GM10248 (cell line): Measurements from ENCODE around the gene GRID1.

Experiments
- CTCF ChIA-PET: fragments of 300-600 bp; sonication (Branson Sonifier 250); formaldehyde crosslinking; extraction: SDS; loops from one replicate; lab custom pipeline; 2021; ENCODE audit warnings: antibody characterized with exemption; lab: Yijun Ruan, JAX
- POLR2A ChIA-PET: fragments of 350-650 bp; sonication (Branson Sonifier 250); formaldehyde crosslinking; extraction: SDS; loops from one replicate; lab custom pipeline; 2020; ENCODE audit warnings: antibody characterized with exemption; lab: Yijun Ruan, JAX
- DNase-seq: peaks from one replicate; pipeline ENCODE4 v3.0.0; 2012; ENCODE audit errors: extremely low spot score
- TF ChIP-seq, protein P1 (sequence below): IDR thresholded peaks from 2 replicates; pipeline ENCODE4 v1.5.1; 2012; ENCODE audit warnings: mild to moderate bottlenecking, low read depth; ENCODE audit errors: extremely low read depth, missing control alignments, control extremely low read depth

The GRID1 gene

DNA sequence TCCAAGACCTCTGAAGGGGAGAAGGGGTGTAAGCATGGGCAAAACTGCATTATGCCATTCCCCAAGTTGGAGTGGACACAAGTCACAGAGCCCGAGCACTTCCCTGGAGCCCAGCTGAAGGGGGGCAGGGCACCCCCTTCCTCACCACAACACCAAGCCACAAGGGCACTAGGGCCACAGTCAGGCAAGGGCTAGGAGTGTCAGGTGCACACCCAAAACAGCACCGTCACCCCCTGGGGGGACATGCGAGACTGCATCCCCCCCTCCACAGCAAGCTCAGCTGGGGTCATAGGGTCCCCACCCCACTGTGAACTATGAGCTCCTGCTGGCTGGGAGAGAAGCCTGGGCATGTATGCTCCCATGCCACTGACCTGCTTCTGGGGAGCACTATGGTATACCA, 143.9 kb downstream of the GRID1 start:
- TF ChIP-seq, protein P1, sequence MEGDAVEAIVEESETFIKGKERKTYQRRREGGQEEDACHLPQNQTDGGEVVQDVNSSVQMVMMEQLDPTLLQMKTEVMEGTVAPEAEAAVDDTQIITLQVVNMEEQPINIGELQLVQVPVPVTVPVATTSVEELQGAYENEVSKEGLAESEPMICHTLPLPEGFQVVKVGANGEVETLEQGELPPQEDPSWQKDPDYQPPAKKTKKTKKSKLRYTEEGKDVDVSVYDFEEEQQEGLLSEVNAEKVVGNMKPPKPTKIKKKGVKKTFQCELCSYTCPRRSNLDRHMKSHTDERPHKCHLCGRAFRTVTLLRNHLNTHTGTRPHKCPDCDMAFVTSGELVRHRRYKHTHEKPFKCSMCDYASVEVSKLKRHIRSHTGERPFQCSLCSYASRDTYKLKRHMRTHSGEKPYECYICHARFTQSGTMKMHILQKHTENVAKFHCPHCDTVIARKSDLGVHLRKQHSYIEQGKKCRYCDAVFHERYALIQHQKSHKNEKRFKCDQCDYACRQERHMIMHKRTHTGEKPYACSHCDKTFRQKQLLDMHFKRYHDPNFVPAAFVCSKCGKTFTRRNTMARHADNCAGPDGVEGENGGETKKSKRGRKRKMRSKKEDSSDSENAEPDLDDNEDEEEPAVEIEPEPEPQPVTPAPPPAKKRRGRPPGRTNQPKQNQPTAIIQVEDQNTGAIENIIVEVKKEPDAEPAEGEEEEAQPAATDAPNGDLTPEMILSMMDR, result no peak
- ChIA-PET POLR2A (no interaction called here), CTCF (no interaction called here)
- DNase-seq, result no peak

DNA sequence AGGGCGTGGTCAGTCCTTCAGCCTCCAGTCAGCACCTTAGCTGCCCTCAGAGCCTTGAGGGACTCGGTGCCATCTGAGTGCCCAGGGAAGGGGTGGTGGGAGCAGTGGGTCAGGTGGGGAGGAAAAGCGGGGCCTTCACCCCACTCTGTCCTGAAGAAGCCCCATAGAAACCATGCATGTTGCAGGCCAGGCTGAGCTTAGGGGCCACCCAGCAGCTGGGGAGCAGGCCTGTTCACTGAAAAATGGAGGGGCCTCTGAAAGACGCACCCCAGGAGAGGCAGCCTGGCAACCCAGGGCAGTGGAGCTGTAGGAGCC, 144.3 kb downstream of the GRID1 start:
- POLR2A ChIA-PET, result no interaction called here

DNA sequence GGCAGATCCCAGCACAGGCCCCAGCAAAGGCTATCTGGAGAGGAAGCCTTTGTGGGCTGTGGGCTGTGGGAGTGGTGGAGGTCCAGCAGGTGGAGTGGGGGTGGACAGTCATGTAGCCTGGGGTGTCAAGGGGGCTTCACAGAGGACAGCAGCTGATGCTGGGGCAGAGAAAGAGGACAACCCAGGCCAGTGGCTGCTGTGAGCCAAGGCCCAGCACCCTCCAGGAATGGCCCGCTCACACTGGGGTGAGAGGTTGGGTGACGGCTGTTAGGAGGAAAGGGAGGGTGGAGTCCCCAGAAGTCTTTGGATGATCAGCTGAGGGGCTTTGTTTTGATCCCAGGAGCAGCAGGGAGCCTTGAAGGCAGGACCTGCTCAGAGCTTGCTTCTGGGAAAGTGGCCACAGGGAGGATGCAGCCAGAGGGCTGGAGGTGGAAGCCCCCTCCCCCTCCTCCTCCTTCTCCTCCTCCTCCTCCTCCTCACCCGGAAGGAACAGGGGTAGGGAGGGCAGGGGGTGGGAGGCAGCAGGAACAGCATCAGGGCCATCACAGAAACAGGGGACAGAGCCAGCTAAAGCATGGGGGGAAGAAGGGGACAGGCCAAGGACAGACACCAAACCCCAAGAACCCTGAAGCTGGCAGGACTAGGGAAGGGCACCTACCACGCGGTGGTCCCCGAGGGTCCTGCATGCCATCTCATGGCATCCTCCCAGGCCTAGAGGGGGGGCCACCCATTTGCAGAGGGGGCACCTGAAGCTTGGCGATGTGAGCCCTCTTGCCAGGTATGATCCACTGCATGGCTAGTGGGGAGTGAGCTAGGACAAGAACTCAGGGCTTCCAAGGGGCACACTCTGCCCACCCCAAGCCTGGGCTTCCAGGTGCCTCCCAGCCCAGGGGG, 144.9 kb downstream of the GRID1 start:
- no peak for DNase-seq
- ChIA-PET CTCF (no interaction called here), POLR2A (no interaction called here)
- TF ChIP-seq, protein P1, result no peak

More for the DNA sequence above, 144.3 kb downstream of the GRID1 start:
- CTCF ChIA-PET, result no interaction called here
- TF ChIP-seq, protein P1, result no peak
- no peak for DNase-seq

DNA sequence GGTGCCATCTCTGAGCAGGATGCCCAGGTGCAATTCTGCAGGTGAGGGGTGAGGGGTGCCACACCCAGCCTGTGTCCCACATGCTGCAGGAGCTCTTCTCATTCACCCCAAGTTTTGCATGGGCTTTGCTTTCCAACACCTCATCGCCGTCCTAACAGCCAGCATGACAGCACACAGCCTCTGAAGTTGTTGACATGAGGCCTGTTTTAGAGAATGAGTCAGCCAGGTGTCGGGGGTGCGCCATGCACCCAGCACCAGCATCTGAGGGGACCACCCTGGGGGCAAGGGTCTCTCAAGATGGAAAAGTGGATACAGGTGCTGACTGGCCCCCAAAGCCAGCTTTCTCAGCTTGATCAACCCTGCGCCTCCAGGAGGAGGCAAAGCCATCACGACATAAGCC, 146.0 kb downstream of the GRID1 start:
- TF ChIP-seq, protein P1, result no peak
- no peak for DNase-seq
- ChIA-PET CTCF (no interaction called here), POLR2A (no interaction called here)

DNA sequence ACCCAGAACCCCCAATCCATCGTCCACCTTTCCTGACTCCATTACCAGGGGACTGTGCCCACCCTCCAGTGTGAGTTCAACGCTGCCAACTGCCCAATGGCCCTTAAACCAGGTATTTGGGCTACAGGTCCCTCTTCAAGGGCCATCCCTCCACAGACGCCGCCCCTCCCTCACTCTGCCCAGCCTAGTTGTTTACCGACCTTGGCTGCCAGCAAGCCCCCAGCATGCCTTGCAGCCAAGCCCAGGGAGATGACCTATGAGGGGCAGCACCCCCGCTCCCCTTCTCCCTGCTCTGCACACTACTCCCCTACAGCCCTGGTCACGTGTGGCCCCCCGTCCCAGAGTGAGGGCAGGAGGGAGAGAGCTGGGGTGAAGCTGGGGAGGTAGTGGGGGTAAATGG, 147.3 kb downstream of the GRID1 start:
- POLR2A ChIA-PET, result no interaction called here
- TF ChIP-seq, protein P1, result no peak
- CTCF ChIA-PET, result no interaction called here
- DNase-seq, result no peak

DNA sequence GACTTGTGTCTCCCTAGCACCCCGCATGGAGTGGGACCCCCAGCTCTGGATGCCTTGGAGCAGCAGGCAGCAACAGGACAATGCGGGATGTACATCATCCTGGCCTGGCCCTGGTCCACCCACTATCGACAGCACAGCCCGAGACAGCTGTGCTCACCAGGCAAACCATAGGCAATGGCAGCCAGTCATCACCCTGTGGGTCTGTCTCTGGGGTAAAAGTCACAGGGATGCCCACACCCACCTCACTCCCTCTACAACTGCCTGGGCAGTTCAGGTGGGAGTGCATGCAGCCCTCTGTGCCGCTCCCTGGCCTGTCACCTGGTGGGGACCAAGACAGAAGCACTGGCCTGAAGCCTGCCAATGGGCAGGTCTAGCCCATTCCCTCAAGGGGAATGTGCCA, 147.8 kb downstream of the GRID1 start:
- ChIA-PET CTCF (no interaction called here), POLR2A (no interaction called here)

More for the DNA sequence above, 147.8 kb downstream of the GRID1 start:
- no peak for DNase-seq
- TF ChIP-seq, protein P1, result no peak
